Prostate gland (tissue), 2 donors: ENCODE results near the gene RFNG. TPM values are rescaled to one million over a fixed set of nuclear protein-coding genes. Genes with fewer than 3 reads are reported as not detected.

Source experiments
- DNase-seq: peaks from one replicate; pipeline ENCODE4 v3.0.0-alpha.2; 2019; ENCODE audit warnings: low spot score
- H3K27ac ChIP-seq, 2 donors: fragments of 200-600 bp; sonication (generic); 2 replicates each; pipeline ENCODE4 v1.5.1; 2017 to 2019
- H3K27me3 ChIP-seq: fragments of 200-600 bp; sonication (generic); replicated peaks from 2 replicates; pipeline ENCODE4 v1.5.1; 2019; ENCODE audit not compliant: insufficient read depth
- H3K36me3 ChIP-seq, 2 donors: fragments of 200-600 bp; sonication (generic); 1 replicate in 1 of 2; 2 replicates in 1 of 2; pipeline versions ENCODE4 v1.5.1 to v1.8.1; 2017 to 2019
- H3K4me1 ChIP-seq: fragments of 200-600 bp; sonication (generic); replicated peaks from 2 replicates; pipeline ENCODE4 v1.5.1; 2019
- H3K4me3 ChIP-seq, 2 donors: fragments of 200-600 bp; sonication (generic); 2 replicates each; pipeline ENCODE4 v1.5.1; 2017 to 2019
- H3K9me3 ChIP-seq: fragments of 200-600 bp; sonication (generic); 2 replicates; pipeline ENCODE4 v1.5.1; 2017
- POLR2A ChIP-seq: fragments of 450-650 bp; IDR thresholded peaks from one replicate; pipeline ENCODE4 v1.6.1; 2016; ENCODE audit warnings: antibody characterized with exemption, mild to moderate bottlenecking
- POLR2AphosphoS5 ChIP-seq: sonication (generic); formaldehyde crosslinking; IDR thresholded peaks from one replicate; pipeline ENCODE4 v1.6.1; 2017; ENCODE audit warnings: antibody characterized with exemption
- WGBS: methylation state at CpG from one replicate; pipeline ENCODE4 v1.1.5; 2018; 5-methylcytosine and 5-hydroxymethylcytosine counted together
- intact Hi-C: fragments of 100-400 bp; cut with DNase I; formaldehyde crosslinking; loops from one replicate; pipeline ENCODE4 v1.14.2; 2022
- total RNA-seq, 2 donors: library from RNA; depleted of rRNA; stranded (reverse); fragments of >200 nt; gene quantifications; one replicate each; pipeline ENCODE4 v1.1.0, GENCODE V29; 2016
- TF ChIP-seq, protein P1 (sequence below), 4 experiments: fragments of 200-600 bp in 2 of 4; fragments of 450-650 bp in 2 of 4; sonication (generic) in 2 of 4; IDR thresholded peaks; 1 replicate in 3 of 4; 2 replicates in 1 of 4; pipeline ENCODE4 v1.5.1; 2016 to 2019; ENCODE audit warnings: antibody characterized with exemption in 4 of 4, mild to moderate bottlenecking in 2 of 4, moderate library complexity in 2 of 4

Gene RFNG
- total RNA-seq, 2 donors from 2014 or later = 48.8 to 92.7 TPM

DNA sequence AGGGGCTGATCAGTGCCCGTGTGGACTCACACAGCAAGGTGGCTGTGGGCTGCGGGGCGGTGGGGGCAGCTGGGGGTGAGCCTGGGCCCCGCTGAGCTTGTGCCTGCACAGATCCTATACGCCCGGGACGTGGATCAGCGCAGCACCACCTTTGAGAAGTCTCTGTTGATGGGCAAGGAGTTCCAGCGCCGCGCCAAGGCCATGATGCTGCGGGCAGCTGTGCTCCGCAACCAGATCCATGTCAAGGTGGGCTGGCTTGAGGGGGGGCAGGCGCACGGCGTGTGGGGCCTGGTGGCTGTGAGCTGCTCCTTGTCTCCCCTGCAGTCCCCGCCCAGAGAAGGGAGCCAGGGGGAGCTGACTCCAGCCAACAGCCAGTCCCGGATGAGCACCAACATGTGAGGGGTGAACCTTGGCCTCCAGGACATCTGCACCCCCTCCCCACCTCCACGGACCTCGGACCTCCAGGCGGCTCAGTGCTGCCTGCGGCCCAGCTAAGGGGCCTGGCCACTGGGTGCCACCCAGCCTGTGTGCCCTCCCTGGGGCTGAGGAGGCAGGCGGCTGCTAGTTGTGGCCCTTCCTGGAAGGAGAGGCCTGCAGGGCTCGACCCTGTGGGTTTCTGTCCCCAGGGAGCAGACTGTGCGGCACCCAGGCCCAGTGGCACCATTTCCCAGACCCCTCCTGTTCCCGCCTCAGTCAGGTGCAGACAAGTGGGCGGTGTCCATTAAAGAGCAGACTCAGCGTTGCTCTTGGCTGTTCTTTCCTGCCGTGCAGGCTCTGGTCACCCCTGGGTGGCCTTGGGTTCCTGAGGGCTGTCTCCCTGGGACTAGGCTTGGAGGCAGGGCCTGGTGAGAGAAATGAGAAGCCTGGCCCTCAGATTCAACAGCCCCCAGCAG lies 5.4 kb upstream of the RFNG start:
- WGBS = 76% methylated on average over 27 of the region's 29 CpGs
- peaks cover 23% of the 10 kb centered on the region for H3K4me1 ChIP-seq
- no peak overlapping the region for H3K4me3 ChIP-seq
- H3K9me3 ChIP-seq = no peaks in the 10 kb centered on the region
- intact Hi-C loops = no loop called here
- TF ChIP-seq POLR2A (no peak), POLR2AphosphoS5 (no peak)
- TF ChIP-seq, protein P1, sequence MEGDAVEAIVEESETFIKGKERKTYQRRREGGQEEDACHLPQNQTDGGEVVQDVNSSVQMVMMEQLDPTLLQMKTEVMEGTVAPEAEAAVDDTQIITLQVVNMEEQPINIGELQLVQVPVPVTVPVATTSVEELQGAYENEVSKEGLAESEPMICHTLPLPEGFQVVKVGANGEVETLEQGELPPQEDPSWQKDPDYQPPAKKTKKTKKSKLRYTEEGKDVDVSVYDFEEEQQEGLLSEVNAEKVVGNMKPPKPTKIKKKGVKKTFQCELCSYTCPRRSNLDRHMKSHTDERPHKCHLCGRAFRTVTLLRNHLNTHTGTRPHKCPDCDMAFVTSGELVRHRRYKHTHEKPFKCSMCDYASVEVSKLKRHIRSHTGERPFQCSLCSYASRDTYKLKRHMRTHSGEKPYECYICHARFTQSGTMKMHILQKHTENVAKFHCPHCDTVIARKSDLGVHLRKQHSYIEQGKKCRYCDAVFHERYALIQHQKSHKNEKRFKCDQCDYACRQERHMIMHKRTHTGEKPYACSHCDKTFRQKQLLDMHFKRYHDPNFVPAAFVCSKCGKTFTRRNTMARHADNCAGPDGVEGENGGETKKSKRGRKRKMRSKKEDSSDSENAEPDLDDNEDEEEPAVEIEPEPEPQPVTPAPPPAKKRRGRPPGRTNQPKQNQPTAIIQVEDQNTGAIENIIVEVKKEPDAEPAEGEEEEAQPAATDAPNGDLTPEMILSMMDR (IDR thresholded peaks at IDR 0.05) = no peak
- H3K36me3 ChIP-seq = peaks cover 14 to 40% of the 10 kb centered on the region in 2 donors
- DNase-seq = no peak
- H3K27ac ChIP-seq = no peak overlapping the region
- H3K27me3 ChIP-seq = no peaks in the 10 kb centered on the region

- H3K36me3 ChIP-seq = peaks cover 14 to 40% of the 10 kb centered on the region in 2 donors
- WGBS = 88% methylated on average over 28 of the region's 28 CpGs
- TF ChIP-seq, protein P1 (IDR thresholded peaks at IDR 0.05) = no peak
- no peak for TF ChIP-seq POLR2A
- TF ChIP-seq POLR2AphosphoS5 = no peak
- H3K27me3 ChIP-seq = no peaks in the 10 kb centered on the region
- intact Hi-C loops = no loop called here
- peaks cover 17% of the 10 kb centered on the region for H3K4me1 ChIP-seq
- H3K4me3 ChIP-seq = no peak overlapping the region
- DNase-seq = no peak
- H3K27ac ChIP-seq = no peak overlapping the region
- H3K9me3 ChIP-seq = no peaks in the 10 kb centered on the region
These were observed 4.5 kb upstream of the RFNG start for GRCh38 chr17:82055965-82056728.

GRCh38 chr17:82055023-82055964 lies 3.7 kb upstream of the RFNG start:
- Histone ChIP-seq H3K27ac (no peak overlapping the region), H3K9me3 (no peaks in the 10 kb centered on the region), H3K36me3 (peaks cover 14 to 37% of the 10 kb centered on the region in 2 donors), H3K4me3 (no peak overlapping the region), H3K27me3 (no peaks in the 10 kb centered on the region), H3K4me1 (peaks cover 13% of the 10 kb centered on the region)
- intact Hi-C loops = no loop called here
- TF ChIP-seq, protein P1 (IDR thresholded peaks at IDR 0.05) = no peak
- TF ChIP-seq POLR2AphosphoS5 = no peak
- no peak for TF ChIP-seq POLR2A
- no peak for DNase-seq
- 81% methylated on average over 26 of the region's 26 CpGs for WGBS

DNA sequence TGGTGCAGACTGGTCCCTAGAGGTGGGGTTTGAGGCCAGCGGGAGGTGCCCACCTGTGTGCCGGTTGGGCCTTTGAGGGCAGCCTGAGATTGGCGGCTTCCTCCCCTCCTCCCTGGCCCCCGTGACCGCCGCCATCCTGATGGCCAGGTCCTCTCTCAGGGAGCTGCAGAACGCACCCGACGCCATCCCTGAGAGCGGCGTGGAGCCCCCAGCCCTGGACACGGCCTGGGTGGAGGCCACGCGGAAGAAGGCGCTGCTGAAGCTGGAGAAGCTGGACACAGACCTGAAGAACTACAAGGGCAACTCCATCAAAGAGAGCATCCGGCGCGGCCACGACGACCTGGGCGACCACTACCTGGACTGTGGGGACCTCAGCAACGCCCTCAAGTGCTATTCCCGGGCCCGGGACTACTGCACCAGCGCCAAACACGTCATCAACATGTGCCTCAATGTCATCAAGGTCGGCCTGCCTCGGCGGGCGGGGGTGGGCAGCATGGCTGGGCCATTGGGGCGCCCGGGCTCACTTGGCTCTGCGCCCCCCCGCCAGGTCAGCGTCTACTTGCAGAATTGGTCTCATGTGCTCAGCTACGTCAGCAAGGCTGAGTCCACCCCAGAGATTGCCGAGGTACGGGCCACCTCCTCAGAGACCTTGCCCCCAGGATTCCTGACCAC lies 2.9 kb upstream of the RFNG start:
- Histone ChIP-seq H3K27ac (no peak overlapping the region), H3K36me3 (peaks cover 16 to 34% of the 10 kb centered on the region in 2 donors), H3K4me1 (peaks cover 19% of the 10 kb centered on the region), H3K9me3 (no peaks in the 10 kb centered on the region), H3K27me3 (no peaks in the 10 kb centered on the region), H3K4me3 (no peak overlapping the region)
- WGBS = 86% methylated on average over 33 of the region's 38 CpGs
- no peak for TF ChIP-seq POLR2AphosphoS5
- no peak for TF ChIP-seq POLR2A
- TF ChIP-seq, protein P1 (IDR thresholded peaks at IDR 0.05) = no peak
- intact Hi-C loops = no loop called here
- DNase-seq = no peak
